Brain microvascular endothelial cell (primary cell): ENCODE data around the gene FBXL14.

Experiments used
- DNase-seq: peaks from one replicate; pipeline ENCODE4 v3.0.0-alpha.2; 2020
- H3K27ac ChIP-seq: fragments of 250-450 bp; sonication (Bioruptor Pico); 2 replicates; pipeline ENCODE4 v1.5.1; 2020; ENCODE audit warnings: mild to moderate bottlenecking, moderate library complexity
- H3K27me3 ChIP-seq: fragments of 250-450 bp; sonication (Bioruptor Pico); replicated peaks from 2 replicates; pipeline ENCODE4 v1.5.1; 2020; ENCODE audit warnings: mild to moderate bottlenecking
- H3K36me3 ChIP-seq: fragments of 250-450 bp; sonication (Bioruptor Pico); replicated peaks from 2 replicates; pipeline ENCODE4 v1.5.1; 2020; ENCODE audit warnings: mild to moderate bottlenecking
- H3K4me3 ChIP-seq: 2 replicates; pipeline ENCODE4 v1.5.1; 2011; ENCODE audit warnings: low read depth, mild to moderate bottlenecking, control low read depth, low read length, moderate library complexity
- in situ Hi-C: cut with HindIII; loops from 2 replicates; pipeline ENCODE4 v1.10.0; 2017; ENCODE audit warnings: low sequenced_read_pairs, low pct_ligation_motif_present
- TF ChIP-seq, protein P1 (sequence below): IDR thresholded peaks from 2 replicates; pipeline ENCODE4 v1.5.1; 2011; ENCODE audit warnings: low read depth, mild to moderate bottlenecking, moderate library complexity, low read length, control low read depth, inconsistent platforms; ENCODE audit errors: missing control alignments

The FBXL14 gene

GRCh38 chr12:1581973-1582708, 12.2 kb downstream of the FBXL14 start:
- Histone ChIP-seq H3K4me3 (no peak overlapping the region), H3K27me3 (no peaks in the 10 kb centered on the region), H3K27ac (no peak overlapping the region), H3K36me3 (no peaks in the 10 kb centered on the region)
- in situ Hi-C loops = no loop called here
- DNase-seq = no peak
- TF ChIP-seq, protein P1, sequence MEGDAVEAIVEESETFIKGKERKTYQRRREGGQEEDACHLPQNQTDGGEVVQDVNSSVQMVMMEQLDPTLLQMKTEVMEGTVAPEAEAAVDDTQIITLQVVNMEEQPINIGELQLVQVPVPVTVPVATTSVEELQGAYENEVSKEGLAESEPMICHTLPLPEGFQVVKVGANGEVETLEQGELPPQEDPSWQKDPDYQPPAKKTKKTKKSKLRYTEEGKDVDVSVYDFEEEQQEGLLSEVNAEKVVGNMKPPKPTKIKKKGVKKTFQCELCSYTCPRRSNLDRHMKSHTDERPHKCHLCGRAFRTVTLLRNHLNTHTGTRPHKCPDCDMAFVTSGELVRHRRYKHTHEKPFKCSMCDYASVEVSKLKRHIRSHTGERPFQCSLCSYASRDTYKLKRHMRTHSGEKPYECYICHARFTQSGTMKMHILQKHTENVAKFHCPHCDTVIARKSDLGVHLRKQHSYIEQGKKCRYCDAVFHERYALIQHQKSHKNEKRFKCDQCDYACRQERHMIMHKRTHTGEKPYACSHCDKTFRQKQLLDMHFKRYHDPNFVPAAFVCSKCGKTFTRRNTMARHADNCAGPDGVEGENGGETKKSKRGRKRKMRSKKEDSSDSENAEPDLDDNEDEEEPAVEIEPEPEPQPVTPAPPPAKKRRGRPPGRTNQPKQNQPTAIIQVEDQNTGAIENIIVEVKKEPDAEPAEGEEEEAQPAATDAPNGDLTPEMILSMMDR = no peak

GRCh38 chr12:1580526-1580925, 13.9 kb downstream of the FBXL14 start:
- no peak overlapping the region for H3K4me3 ChIP-seq
- in situ Hi-C loops = no loop called here
- TF ChIP-seq, protein P1 = no peak
- H3K36me3 ChIP-seq = no peaks in the 10 kb centered on the region
- no peak for DNase-seq
- H3K27ac ChIP-seq = no peak overlapping the region
- H3K27me3 ChIP-seq = no peaks in the 10 kb centered on the region

DNA sequence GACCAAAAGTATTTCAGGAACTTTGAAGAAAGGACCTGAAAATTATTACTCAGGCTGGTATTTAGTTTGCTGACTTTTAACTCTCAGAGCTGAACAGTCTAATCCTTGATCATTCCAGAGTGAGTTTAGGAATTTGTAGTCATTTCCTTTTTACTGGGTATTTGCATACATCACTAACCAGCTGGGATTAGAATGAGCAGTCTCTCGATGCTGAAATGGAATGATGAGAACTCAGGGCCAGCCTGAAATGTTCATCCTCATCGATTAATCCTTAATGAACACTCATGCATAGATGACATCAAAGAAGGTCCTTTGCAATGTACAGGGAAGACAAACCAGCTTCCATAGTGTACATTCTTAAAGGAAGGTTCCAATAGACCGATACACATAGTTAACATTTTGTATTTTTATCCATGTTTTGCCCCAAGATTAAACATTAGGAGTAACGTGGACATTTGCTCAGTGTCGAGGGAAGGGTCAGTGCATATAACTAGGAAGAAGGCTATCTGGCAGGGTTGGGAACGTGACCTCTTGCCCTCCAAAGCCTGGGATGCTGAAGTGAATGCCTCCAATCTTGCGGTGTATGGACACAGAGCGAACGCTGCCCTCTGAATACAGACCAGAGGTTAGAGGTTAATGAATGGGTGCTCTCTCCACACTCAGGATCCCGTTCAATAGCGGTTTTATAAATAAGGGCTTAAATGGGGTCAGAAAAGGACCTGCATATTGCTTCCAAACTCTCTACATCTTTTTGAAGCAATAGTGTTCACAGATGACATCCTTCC, 14.5 kb downstream of the FBXL14 start:
- DNase-seq = no peak
- in situ Hi-C loops = no loop called here
- Histone ChIP-seq H3K4me3 (no peak overlapping the region), H3K27me3 (no peaks in the 10 kb centered on the region), H3K36me3 (no peaks in the 10 kb centered on the region), H3K27ac (no peak overlapping the region)
- TF ChIP-seq, protein P1 = no peak

GRCh38 chr12:1576410-1577241, 17.8 kb downstream of the FBXL14 start:
- no peaks in the 10 kb centered on the region for H3K27me3 ChIP-seq
- H3K4me3 ChIP-seq = no peak overlapping the region
- TF ChIP-seq, protein P1 = peak; percentile 8
- in situ Hi-C loops = no loop called here
- peak; percentile 78 for DNase-seq
- no peaks in the 10 kb centered on the region for H3K36me3 ChIP-seq
- peak overlapping the region; percentile 41 for H3K27ac ChIP-seq

DNA sequence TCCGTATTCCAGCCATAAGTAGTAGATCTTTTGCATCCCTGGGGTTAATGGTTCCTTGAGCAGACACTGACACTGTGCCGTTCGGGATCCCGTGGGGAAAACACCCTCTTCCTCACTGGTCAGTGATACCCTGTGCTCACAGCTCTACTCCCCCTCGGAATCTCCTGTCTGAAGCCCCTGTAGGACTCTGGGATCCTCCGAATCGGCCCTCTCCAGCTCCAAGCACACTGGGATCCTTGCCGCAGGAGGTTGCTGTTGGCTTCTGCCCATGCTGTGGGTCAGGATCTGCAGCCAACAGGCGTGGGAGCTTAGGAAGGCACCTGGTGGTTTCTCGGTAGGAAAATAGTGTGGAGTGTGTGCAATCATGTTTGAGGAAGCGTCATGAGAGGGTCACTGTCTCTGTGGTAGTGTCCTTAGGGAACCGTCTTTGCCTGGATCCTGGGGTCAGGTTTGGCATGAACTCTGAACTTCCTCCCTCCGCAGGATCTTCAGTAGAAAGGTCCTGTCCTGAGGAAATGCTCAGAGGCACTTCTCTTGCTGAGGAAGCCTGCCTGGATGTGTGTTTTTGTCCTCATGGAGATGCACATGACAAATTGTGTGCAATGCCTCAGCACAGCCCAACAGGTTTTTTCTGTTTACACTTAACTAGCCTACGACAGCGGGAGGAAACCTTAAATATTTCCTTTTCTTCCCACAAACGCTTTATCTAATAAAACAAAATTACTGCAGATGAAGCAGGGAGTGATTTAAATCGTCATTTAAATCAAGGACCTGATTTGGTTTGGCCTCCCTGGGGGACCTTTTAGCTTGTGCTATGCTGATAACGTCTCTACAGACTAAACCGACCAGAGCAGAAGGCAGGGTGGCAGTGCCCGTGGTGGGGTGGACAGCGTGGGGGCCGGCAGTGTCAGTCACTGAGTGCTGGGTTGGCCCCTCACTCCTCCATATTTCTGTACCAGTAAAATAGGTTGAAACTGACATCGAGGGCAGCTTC, 18.7 kb downstream of the FBXL14 start:
- peak overlapping the region; percentile 41 for H3K27ac ChIP-seq
- in situ Hi-C loops = no loop called here
- TF ChIP-seq, protein P1 = no peak

More for the DNA sequence above, 18.7 kb downstream of the FBXL14 start:
- DNase-seq = no peak
- no peaks in the 10 kb centered on the region for H3K36me3 ChIP-seq
- no peaks in the 10 kb centered on the region for H3K27me3 ChIP-seq
- H3K4me3 ChIP-seq = no peak overlapping the region
